HG03175 (cell line): ENCODE results near the gene C19orf81.
A peak's percentile ranks its signal among the peaks of the same experiment; 100 is the strongest.

Source experiments
- ATAC-seq: cut with Tn5 transposase; IDR thresholded peaks from one replicate; pipeline ENCODE4 v1.9.1; 2021; ENCODE audit warnings: mild to moderate bottlenecking, moderate library complexity; ENCODE audit not compliant: unreplicated experiment

The C19orf81 gene

GRCh38 chr19:50677636-50678035 lies 28.4 kb downstream of the C19orf81 start:
- no peak for ATAC-seq

- no peak for ATAC-seq
Observed at GRCh38 chr19:50678323-50678722, 29.1 kb downstream of the C19orf81 start.

- ATAC-seq, result peak; percentile 85
Observed at GRCh38 chr19:50679177-50680125, 30.2 kb downstream of the C19orf81 start.

GRCh38 chr19:50686310-50687032 lies 37.2 kb downstream of the C19orf81 start:
- ATAC-seq, result no peak

- no peak for ATAC-seq
Observed at GRCh38 chr19:50688766-50689165, 39.5 kb downstream of the C19orf81 start.

GRCh38 chr19:50690439-50690838 lies 41.2 kb downstream of the C19orf81 start:
- no peak for ATAC-seq

GRCh38 chr19:50693064-50693975 lies 44.1 kb downstream of the C19orf81 start:
- ATAC-seq, result no peak

GRCh38 chr19:50694815-50695145 lies 45.5 kb downstream of the C19orf81 start:
- ATAC-seq, result no peak

GRCh38 chr19:50695251-50696093 lies 46.2 kb downstream of the C19orf81 start:
- no peak for ATAC-seq

- no peak for ATAC-seq
Observed at GRCh38 chr19:50696094-50696483, 46.8 kb downstream of the C19orf81 start.

GRCh38 chr19:50697414-50698124 lies 48.3 kb downstream of the C19orf81 start:
- ATAC-seq, result no peak

GRCh38 chr19:50701367-50701985 lies 52.2 kb downstream of the C19orf81 start:
- ATAC-seq, result no peak

GRCh38 chr19:50702158-50702870 lies 53.1 kb downstream of the C19orf81 start:
- ATAC-seq, result no peak

GRCh38 chr19:50702871-50703829 lies 53.9 kb downstream of the C19orf81 start:
- ATAC-seq, result no peak

GRCh38 chr19:50703915-50704796 lies 54.9 kb downstream of the C19orf81 start:
- ATAC-seq, result no peak

- no peak for ATAC-seq
Observed at GRCh38 chr19:50705422-50706019, 56.3 kb downstream of the C19orf81 start.
